Effector CD8-positive, alpha-beta T cell (primary cell): ENCODE results near the gene OR7A17.

ENCODE experiments used
- DNase-seq: peaks from one replicate; lab custom pipeline; 2025; lab: John Stamatoyannopoulos, UW
- total RNA-seq, 4 experiments: gene quantifications; one replicate each; lab custom pipeline; 2026; lab: John Stamatoyannopoulos, UW

OR7A17 gene
- total RNA-seq: 0 reads per million in 4 experiments

- no peak for DNase-seq
These were observed at the start of gene OR7A17 for GRCh38 chr19:14886032-14886431. TSS of gene OR7A17 (minus strand) at chr19:14886132. CDS start at chr19:14881355, 4,777 bp downstream.

GRCh38 chr19:14933506-14933905, 47.6 kb upstream of the OR7A17 start:
- no peak for DNase-seq

- no peak for DNase-seq
These were observed 30.9 kb upstream of the OR7A17 start for GRCh38 chr19:14916848-14917247.

- DNase-seq: no peak
These were observed 29.2 kb upstream of the OR7A17 start for GRCh38 chr19:14915116-14915515.

GRCh38 chr19:14906711-14907110, 20.8 kb upstream of the OR7A17 start:
- no peak for DNase-seq

GRCh38 chr19:14901675-14902260, 15.8 kb upstream of the OR7A17 start:
- DNase-seq: no peak

- DNase-seq: no peak
These were observed 4.9 kb upstream of the OR7A17 start for GRCh38 chr19:14890643-14891379.

GRCh38 chr19:14889994-14890642, 4.2 kb upstream of the OR7A17 start:
- no peak for DNase-seq

GRCh38 chr19:14871619-14872230, 14.2 kb downstream of the OR7A17 start:
- DNase-seq: no peak

GRCh38 chr19:14868497-14868896, 17.4 kb downstream of the OR7A17 start:
- DNase-seq: no peak

GRCh38 chr19:14848822-14849221, 37.1 kb downstream of the OR7A17 start, which contains the start of gene OR7A10:
TSS of gene OR7A10 (minus strand) at chr19:14848922. CDS start at chr19:14841877, 7,045 bp downstream.
- DNase-seq: no peak

GRCh38 chr19:14843578-14843977, 42.4 kb downstream of the OR7A17 start:
- no peak for DNase-seq

- DNase-seq: no peak
These were observed 42.8 kb downstream of the OR7A17 start for GRCh38 chr19:14843169-14843568.

- no peak for DNase-seq
These were observed 45.7 kb downstream of the OR7A17 start for GRCh38 chr19:14840206-14840605.

GRCh38 chr19:14837391-14837790, 48.5 kb downstream of the OR7A17 start:
- no peak for DNase-seq

- no peak for DNase-seq
These were observed 50.9 kb downstream of the OR7A17 start, which contains the start of the genes OR7A5 and OR7C1 for GRCh38 chr19:14835011-14835410. TSS of gene OR7A5 (minus strand) at chr19:14835185. CDS start at chr19:14828241, 6,944 bp downstream. TSS of gene OR7C1 (minus strand) at chr19:14835185. CDS start at chr19:14800136, 35,049 bp downstream.

GRCh38 chr19:14830702-14831101, 55.2 kb downstream of the OR7A17 start:
- DNase-seq: no peak
